Gastrocnemius medialis (tissue), 4 donors: ENCODE measurements around the gene PBX4.

Source experiments
- CTCF ChIP-seq, 5 experiments: fragments of 450-650 bp in 3 of 5; fragments of 200-600 bp in 2 of 5; sonication (generic) in 2 of 5; IDR thresholded peaks in 4 of 5; conservative IDR thresholded peaks in 1 of 5; 1 replicate in 4 of 5; 2 replicates in 1 of 5; pipeline ENCODE4 v1.5.1; 2016 to 2019; ENCODE audit warnings: antibody characterized with exemption in 5 of 5, mild to moderate bottlenecking in 3 of 5, moderate library complexity in 3 of 5
- POLR2A ChIP-seq, 2 donors: fragments of 450-650 bp; IDR thresholded peaks; one replicate each; pipeline ENCODE4 v1.6.1; 2017; ENCODE audit warnings: antibody characterized with exemption in 2 of 2, mild to moderate bottlenecking in 2 of 2, moderate library complexity in 2 of 2

- TF ChIP-seq CTCF (IDR thresholded peaks at IDR 0.05 in 4 of 5, conservative IDR thresholded peaks at IDR 0.05 in 1 of 5) (no peak), POLR2A (IDR thresholded peaks at IDR 0.05) (no peak)
Observed at GRCh38 chr19:19615086-19615485, 3.4 kb downstream of the PBX4 start.
